ENCODE data around the gene FXYD2. TPM values are rescaled to one million over a fixed set of nuclear protein-coding genes. Genes with fewer than 3 reads are reported as not detected.
"Not testable (repeated sequence)": the region's sequence is repeated elsewhere in the genome, so short reads cannot be mapped to it uniquely, and the experiment has no call there.

FXYD2 gene
- total RNA-seq (2014; rRNA removed; shearing (Covaris generic)) = not detected in 2 replicates
- not detected in 2 replicates for polyA plus RNA-seq (2014; cell fraction: nucleus; rRNA removed)

DNA sequence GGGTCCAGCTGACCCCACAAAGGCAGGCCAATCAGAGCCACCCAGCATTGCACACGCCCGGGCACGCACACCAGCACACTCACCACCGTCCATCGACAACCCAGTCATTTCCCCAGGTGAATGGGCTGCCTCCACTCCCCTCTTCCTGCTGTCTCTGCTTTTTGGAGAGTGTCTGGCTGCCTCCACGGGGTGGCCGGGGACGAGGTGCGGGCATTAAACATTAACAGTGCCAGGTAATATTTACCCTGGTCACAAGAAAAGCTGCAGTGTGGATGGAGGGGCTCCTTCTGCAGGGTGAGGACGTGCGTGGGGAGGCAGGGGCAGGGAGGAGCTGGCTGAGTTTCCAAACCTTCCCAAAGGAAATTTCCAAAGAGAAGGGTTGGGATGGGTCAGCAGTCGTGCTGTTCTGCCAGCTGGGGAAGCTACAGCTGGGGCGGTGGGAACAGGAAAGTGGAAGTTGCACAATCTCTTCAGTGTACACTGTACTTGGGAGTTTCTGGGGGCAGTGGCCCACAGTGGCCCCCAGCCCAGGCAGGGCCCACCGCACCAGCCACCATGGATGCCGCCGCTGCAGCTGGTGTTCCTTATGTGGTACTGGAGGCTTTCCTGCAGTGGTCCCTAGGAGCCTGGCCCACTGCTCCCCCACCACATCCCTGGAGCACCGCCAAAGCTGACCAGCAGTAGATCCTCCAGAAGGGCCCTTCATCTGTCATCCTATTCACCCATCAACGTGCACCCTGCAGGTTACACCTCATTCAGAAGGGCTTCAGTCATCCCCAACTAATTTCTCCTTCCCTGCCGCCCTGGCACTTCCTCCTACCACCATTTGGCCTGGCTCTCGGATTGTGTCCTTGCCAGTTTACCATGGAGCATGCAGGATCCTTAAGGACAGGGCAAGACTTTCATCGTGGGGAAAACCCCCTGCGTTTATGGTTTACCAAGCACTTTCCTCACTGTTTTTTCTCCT lies at the start of gene FXYD2:
FXYD2 (minus strand) TSS at position 174 of the 967 bp plus-strand sequence; CDS start at position 108, 66 bp downstream.
- DNase-seq (ENCODE audit: extremely low read depth, low read depth) = no peak

- DNase-seq (ENCODE audit: extremely low read depth, low read depth) = no peak
Measured at GRCh38 chr11:117873828-117874125, 49.2 kb upstream of the FXYD2 start.

- DNase-seq (ENCODE audit: extremely low read depth, low read depth) = no peak
Measured at GRCh38 chr11:117872975-117873827, 48.7 kb upstream of the FXYD2 start.

- DNase-seq (ENCODE audit: extremely low read depth, low read depth) = no peak
Measured at GRCh38 chr11:117872420-117872961, 47.9 kb upstream of the FXYD2 start.

- no peak for DNase-seq (ENCODE audit: extremely low read depth, low read depth)
Measured at GRCh38 chr11:117871784-117872183, 47.2 kb upstream of the FXYD2 start.

DNA sequence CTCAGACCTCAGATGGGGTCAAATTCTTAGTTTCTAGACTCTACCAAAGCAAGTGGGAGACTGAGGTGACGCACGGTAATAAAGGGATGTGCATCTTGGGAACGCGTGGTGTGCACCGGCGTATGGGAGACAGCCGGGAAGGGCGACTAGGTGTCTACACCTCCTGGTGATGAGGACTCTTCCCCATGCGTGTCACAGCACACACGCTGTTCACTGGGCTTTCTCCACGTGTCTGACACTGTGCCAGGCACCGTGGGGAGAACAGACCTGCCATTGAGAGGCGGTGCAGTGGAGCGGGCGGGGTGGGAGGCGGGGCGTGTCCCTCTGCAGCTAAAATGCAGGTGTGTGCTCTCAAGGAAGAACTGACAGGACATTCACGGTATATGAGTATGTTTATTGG lies 46.6 kb upstream of the FXYD2 start:
- no peak for DNase-seq (ENCODE audit: extremely low read depth, low read depth)

- DNase-seq (ENCODE audit: extremely low read depth, low read depth) = no peak
Measured at GRCh38 chr11:117870103-117870952, 45.8 kb upstream of the FXYD2 start.

DNA sequence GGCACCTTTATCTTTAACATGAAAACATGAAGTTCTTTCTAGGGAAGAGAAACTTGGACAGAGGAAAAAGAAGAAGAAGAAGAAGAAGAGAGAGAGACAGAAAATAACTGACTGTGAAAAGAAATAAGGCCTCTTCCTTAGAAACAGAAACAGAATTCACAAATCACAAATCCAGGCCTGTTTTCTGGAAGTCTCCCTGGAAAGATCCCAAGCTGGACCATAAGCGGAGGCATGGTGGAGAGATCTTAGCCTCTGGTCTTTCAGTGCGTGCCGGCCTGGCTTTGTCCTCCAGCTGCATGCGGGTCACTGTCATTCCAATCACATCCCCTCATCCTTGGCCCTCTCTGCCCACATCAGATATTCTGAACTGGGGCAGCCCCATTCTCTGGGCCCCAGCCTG lies 45.1 kb upstream of the FXYD2 start:
- DNase-seq (ENCODE audit: extremely low read depth, low read depth) = no peak

- DNase-seq (ENCODE audit: extremely low read depth, low read depth) = no peak
Measured at GRCh38 chr11:117868815-117869561, 44.4 kb upstream of the FXYD2 start.

GRCh38 chr11:117868088-117868487 lies 43.5 kb upstream of the FXYD2 start:
- DNase-seq (ENCODE audit: extremely low read depth, low read depth) = no peak

- DNase-seq (ENCODE audit: extremely low read depth, low read depth) = no peak
Measured at GRCh38 chr11:117866526-117866925, 42.0 kb upstream of the FXYD2 start.

GRCh38 chr11:117865546-117865945 lies 41.0 kb upstream of the FXYD2 start:
- not testable (repeated sequence) for DNase-seq (ENCODE audit: extremely low read depth, low read depth)

- DNase-seq (ENCODE audit: extremely low read depth, low read depth) = no peak
Measured at GRCh38 chr11:117863383-117863782, 38.8 kb upstream of the FXYD2 start.

DNA sequence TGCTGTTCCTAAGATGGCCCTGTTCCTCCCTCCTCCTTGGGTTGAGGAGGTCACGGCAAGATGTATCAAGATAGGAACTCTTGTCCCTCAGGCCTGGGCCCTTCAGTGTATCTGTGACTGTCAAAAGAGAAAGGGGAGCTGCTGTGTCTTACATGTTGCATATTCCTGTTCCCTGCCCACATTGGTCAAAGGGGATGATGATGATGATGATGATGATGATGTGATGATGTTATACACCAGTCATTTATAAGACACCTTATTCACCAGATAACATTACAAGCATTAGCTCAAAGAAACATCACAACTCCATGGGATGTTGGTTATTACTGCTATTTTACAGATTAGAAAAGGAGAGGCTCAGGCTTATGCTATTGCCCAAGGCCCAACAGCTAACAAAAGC lies 38.2 kb upstream of the FXYD2 start:
- DNase-seq (ENCODE audit: extremely low read depth, low read depth) = no peak

DNA sequence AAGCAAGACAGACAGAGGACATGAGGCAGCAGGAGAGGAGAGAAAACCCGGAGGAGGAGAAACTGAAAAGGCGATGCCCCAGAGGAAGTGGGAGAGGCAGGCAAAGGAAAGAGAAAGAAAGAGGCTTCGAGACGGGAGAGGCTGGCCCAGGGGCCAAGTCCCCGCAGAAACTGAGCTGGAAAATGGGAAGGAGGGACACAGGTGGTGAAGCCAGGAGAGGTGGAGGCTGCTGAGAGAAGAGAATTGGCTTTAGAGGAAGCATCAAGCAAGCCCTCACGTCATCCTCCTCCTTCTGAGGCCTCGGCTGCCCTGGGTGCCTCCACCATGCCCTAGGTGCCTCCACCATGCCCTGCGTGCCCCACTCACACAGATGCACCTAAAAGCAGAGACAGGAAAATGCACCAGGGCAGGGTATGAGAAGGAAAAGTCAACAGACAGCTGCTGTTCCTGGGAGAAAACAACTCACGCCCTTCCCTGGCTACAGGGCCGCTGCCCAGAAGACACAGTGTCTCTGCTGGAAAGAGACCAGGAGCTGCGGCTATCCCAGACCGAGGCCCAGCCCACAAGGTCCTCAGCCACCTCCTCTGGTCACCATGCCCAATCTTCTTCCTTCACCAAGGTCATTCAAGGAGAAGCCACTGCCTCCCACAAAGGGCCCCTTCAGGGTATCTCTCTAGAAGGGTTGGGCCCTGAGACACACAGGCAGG lies 37.6 kb upstream of the FXYD2 start:
- no peak for DNase-seq (ENCODE audit: extremely low read depth, low read depth)

DNA sequence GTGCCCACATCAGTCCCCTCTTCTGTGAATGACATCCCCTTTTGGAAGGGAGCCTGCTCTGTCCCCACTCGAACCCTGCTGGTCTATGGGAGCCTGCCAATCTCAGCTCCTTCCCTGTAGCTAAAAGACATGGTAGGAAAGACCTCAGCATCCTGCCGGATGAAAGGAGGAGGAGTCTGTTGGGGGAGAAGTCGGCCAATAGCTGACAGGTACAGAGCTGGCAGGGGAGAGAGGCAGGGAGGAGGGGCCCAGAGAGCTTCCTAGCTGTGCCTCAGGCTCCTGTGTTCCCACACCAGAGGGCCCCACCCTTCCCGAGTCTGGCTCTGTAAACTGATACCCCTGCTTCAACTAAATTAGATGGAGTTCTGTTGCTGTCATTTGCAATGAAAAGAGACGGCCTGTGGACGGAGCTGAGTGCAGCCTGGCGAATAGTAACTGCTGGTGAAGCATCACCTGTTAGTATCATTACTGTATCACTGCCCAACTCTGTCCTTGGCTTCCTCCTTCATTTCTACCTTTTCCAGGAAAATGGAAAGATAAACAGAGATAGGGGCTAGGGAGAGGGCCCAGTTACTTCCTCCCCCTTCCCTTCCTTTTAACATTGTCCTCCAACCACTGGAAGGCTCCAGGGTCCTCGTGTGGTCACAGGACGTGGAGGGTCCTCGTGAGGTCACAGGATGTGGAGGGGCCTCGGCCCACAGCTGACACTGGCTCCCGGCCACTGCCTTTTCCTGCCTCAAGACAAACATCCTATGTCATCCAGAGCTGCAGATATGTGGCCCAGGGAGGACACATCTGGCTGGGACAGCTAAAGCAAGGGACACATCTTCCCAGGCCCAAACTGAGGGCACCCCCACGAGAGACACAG lies 36.8 kb upstream of the FXYD2 start:
- DNase-seq (ENCODE audit: extremely low read depth, low read depth) = no peak

DNA sequence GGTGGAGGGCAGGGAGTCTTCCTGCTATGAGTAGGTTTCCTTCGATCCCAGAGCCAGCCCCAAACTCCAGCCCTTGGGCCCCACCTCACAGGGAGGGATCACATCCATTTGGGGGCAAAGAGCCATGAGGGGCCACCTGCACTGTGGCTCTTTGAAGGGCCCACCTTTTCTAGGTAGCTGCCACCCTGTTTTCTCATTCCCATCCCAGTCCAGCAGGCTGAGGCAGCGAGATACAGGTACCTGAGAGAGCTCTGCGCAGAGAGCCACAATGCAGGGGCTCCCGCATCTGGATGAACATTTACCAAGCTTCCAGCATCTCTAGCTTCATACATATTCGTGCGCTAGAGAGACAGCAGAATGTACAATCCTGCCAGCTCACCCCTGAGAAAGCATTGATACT lies 35.6 kb upstream of the FXYD2 start:
- no peak for DNase-seq (ENCODE audit: extremely low read depth, low read depth)

All from NCI-H460 (cell line).